K562 (cell line): Measurements from ENCODE around the gene TSC22D1. TPM values are rescaled to one million over a fixed set of nuclear protein-coding genes. Genes with fewer than 3 reads are reported as not detected.

ENCODE experiments used
- ATAC-seq: fragments of 200-7000 bp; cut with Tn5 transposase; 3 replicates; pipeline ENCODE4 v1.9.1; 2020; ENCODE audit warnings: moderate library complexity
- BruUV-seq: library from RNA; stranded (reverse); fragments of 400-500 nt; replicated peaks from 2 replicates; lab custom pipeline; 2021; lab: Mats Ljungman, UMichigan
- CTCF ChIA-PET: fragments of 300-600 bp; formaldehyde crosslinking; extraction: SDS; loops from one replicate; lab custom pipeline; 2021; ENCODE audit warnings: low intra/inter-chr PET ratio; lab: Yijun Ruan, JAX
- POLR2A ChIA-PET: fragments of 300-600, 350-650 bp; sonication (Branson Sonifier 250); formaldehyde crosslinking; extraction: SDS; loops from one replicate; lab custom pipeline; 2021; ENCODE audit warnings: antibody characterized with exemption, inconsistent platforms; lab: Yijun Ruan, JAX
- DNase-seq, 4 experiments: peaks; one replicate each; pipeline versions ENCODE4 v3.0.0 to v3.0.0-alpha.2; 2011 to 2018; ENCODE audit warnings: low spot score in 3 of 4, mixed read lengths in 3 of 4; ENCODE audit errors: extremely low read depth in 1 of 4
- FAIRE-seq: peaks from 2 replicates; lab custom pipeline; 2011; peaks lifted over from hg19 to GRCh38; lab: Jason Lieb, UNC
- H2AFZ ChIP-seq: 2 replicates; pipeline ENCODE4 v1.6.0; 2011; ENCODE audit warnings: low read depth, low read length, control low read depth, inconsistent platforms
- H3K27ac ChIP-seq: fragments of 200-600 bp; 3 replicates; pipeline ENCODE4 v1.8.0; 2011; ENCODE audit warnings: low read depth, mild to moderate bottlenecking, control low read depth, inconsistent platforms, low read length, moderate library complexity, mixed read lengths; ENCODE audit errors: extremely low read depth
- H3K27me3 ChIP-seq, 2 experiments: fragments of 300-600 bp in 1 of 2; 2 replicates in 1 of 2; 3 replicates in 1 of 2; pipeline versions ENCODE4 v1.6.0 to v1.8.0; 2011; ENCODE audit warnings: inconsistent platforms in 2 of 2, low read length in 2 of 2, mild to moderate bottlenecking in 1 of 2, mixed read lengths in 1 of 2, moderate library complexity in 1 of 2; ENCODE audit not compliant: control insufficient read depth in 2 of 2, insufficient read depth in 2 of 2
- H3K36me3 ChIP-seq: fragments of 300-600 bp; 3 replicates; pipeline ENCODE4 v1.8.0; 2011; ENCODE audit warnings: mild to moderate bottlenecking, low read length, inconsistent platforms; ENCODE audit not compliant: control insufficient read depth, insufficient read depth
- H3K4me1 ChIP-seq, 2 experiments: fragments of 200-600 bp in 1 of 2; replicated peaks in 1 of 2; 2 replicates in 1 of 2; 3 replicates in 1 of 2; pipeline versions ENCODE4 v1.5.1 to v1.8.0; 2011; ENCODE audit warnings: inconsistent platforms in 2 of 2, low read length in 2 of 2, mild to moderate bottlenecking in 1 of 2, mixed read lengths in 1 of 2, moderate library complexity in 1 of 2; ENCODE audit not compliant: control insufficient read depth in 2 of 2, insufficient read depth in 2 of 2
- H3K4me2 ChIP-seq: 2 replicates; pipeline ENCODE4 v1.6.1; 2011; ENCODE audit warnings: low read length, control low read depth, inconsistent platforms, mixed read lengths; ENCODE audit not compliant: insufficient read depth
- H3K4me3 ChIP-seq: fragments of 200-600 bp; sonication (generic), shearing (Covaris generic); 2 replicates; pipeline ENCODE4 v1.5.1; 2016; ENCODE audit warnings: control low read depth, inconsistent platforms
- H3K79me2 ChIP-seq: fragments of 200-600 bp; 3 replicates; pipeline ENCODE4 v1.8.0; 2011; ENCODE audit warnings: low read length, inconsistent platforms; ENCODE audit not compliant: control insufficient read depth, insufficient read depth
- H3K9ac ChIP-seq, 2 experiments: 2 replicates each; pipeline versions ENCODE4 v1.6.0 to v1.6.1; 2011; ENCODE audit warnings: low read depth in 2 of 2, low read length in 2 of 2, control low read depth in 1 of 2, inconsistent platforms in 1 of 2, mild to moderate bottlenecking in 1 of 2, mixed read lengths in 1 of 2; ENCODE audit not compliant: insufficient read depth in 1 of 2
- H3K9me1 ChIP-seq: one replicate; pipeline ENCODE4 v1.6.0; 2011; ENCODE audit warnings: inconsistent platforms, mild to moderate bottlenecking, low read length, moderate library complexity; ENCODE audit not compliant: control insufficient read depth, insufficient read depth
- H3K9me3 ChIP-seq: replicated peaks from 2 replicates; pipeline ENCODE4 v1.5.1; 2011; ENCODE audit warnings: low read depth, low read length, inconsistent platforms; ENCODE audit not compliant: control insufficient read depth, insufficient read depth
- H4K20me1 ChIP-seq: replicated peaks from 2 replicates; pipeline ENCODE4 v1.6.1; 2011; ENCODE audit warnings: low read length, inconsistent platforms, mixed read lengths; ENCODE audit not compliant: control insufficient read depth, insufficient read depth
- ATF2 ChIP-seq: sonication (generic); formaldehyde crosslinking; IDR thresholded peaks from 2 replicates; pipeline ENCODE4 v1.8.1; 2022; ENCODE audit warnings: missing genetic modification reagents
- CBFB ChIP-seq: sonication (generic); formaldehyde crosslinking; IDR thresholded peaks from 2 replicates; pipeline ENCODE4 v1.4.0; 2020; ENCODE audit warnings: mild to moderate bottlenecking, missing genetic modification reagents
- CHAMP1 ChIP-seq: fragments of 450-650 bp; IDR thresholded peaks from 2 replicates; pipeline ENCODE4 v1.6.1; 2016; ENCODE audit warnings: mild to moderate bottlenecking
- ELF4 ChIP-seq: fragments of 450-650 bp; formaldehyde crosslinking; IDR thresholded peaks from 2 replicates; pipeline ENCODE4 v1.4.0; 2022; ENCODE audit warnings: missing genetic modification characterization
- MTA2 ChIP-seq: fragments of 450-650 bp; IDR thresholded peaks from 2 replicates; pipeline ENCODE4 v1.6.1; 2016; ENCODE audit warnings: low read depth
- NONO ChIP-seq, 2 experiments: fragments of 200-400 bp in 1 of 2; fragments of 450-650 bp in 1 of 2; formaldehyde crosslinking in 1 of 2; IDR thresholded peaks; 2 replicates each; pipeline ENCODE4 v1.6.1; 2017; ENCODE audit warnings: low read depth in 2 of 2, mild to moderate bottlenecking in 2 of 2, moderate library complexity in 2 of 2, low read length in 1 of 2
- RAD21 ChIP-seq, 2 experiments: fragments of 250-450 bp in 1 of 2; fragments of 450-650 bp in 1 of 2; sonication (Bioruptor Pico) in 1 of 2; formaldehyde crosslinking in 1 of 2; IDR thresholded peaks in 1 of 2; conservative IDR thresholded peaks in 1 of 2; 2 replicates each; pipeline versions ENCODE4 v1.4.0 to v1.8.0; 2020 to 2022; ENCODE audit warnings: mild to moderate bottlenecking in 2 of 2, moderate library complexity in 1 of 2
- SRSF7 ChIP-seq: fragments of 200-400 bp; formaldehyde crosslinking; optimal IDR thresholded peaks from 2 replicates; pipeline ENCODE3; 2017; ENCODE audit warnings: mild to moderate bottlenecking, low read depth, low read length
- ZBTB1 ChIP-seq: sonication (generic); formaldehyde crosslinking; IDR thresholded peaks from 2 replicates; pipeline ENCODE4 v1.8.1; 2023; ENCODE audit warnings: missing genetic modification reagents, low read depth, mild to moderate bottlenecking, borderline replicate concordance
- ZFX ChIP-seq: sonication (generic); formaldehyde crosslinking; IDR thresholded peaks from 2 replicates; pipeline ENCODE4 v1.8.0; 2022; ENCODE audit warnings: mild to moderate bottlenecking, missing genetic modification reagents, moderate library complexity
- ZNF354B ChIP-seq: fragments of 250-450 bp; sonication (Bioruptor Pico); IDR thresholded peaks from 2 replicates; pipeline ENCODE4 v1.4.0; 2020
- WGBS: fragments of 100-300 bp; shearing (Covaris generic); methylation state at CpG from one replicate; pipeline ENCODE4 v1.1.6; 2016; ENCODE audit warnings: low coverage, mixed read lengths; ENCODE audit not compliant: insufficient coverage; ENCODE audit errors: missing lambda C conversion rate; 5-methylcytosine and 5-hydroxymethylcytosine counted together
- in situ Hi-C: fragments of 300-500 bp; cut with MboI; formaldehyde crosslinking; loops from 4 replicates; pipeline ENCODE4 v1.15.0; 2018; ENCODE audit warnings: inconsistent platforms, mixed read lengths
- intact Hi-C: fragments of 100-400 bp; cut with micrococcal nuclease; formaldehyde crosslinking; loops from 2 replicates; pipeline ENCODE4 v1.14.2; 2022
- polyA plus RNA-seq, 8 experiments: library from polyadenylated mRNA; depleted of rRNA in 4 of 8; stranded (reverse) in 5 of 8; unstranded in 3 of 8; fragments of >200 nt; fragmentation: Nextera tagmentation in 2 of 8; fragmentation: Illumina TruSeq in 1 of 8; extraction: Ambion mirVana in 2 of 8; extraction: Trizol in 1 of 8; gene quantifications; 2 replicates each; pipeline versions ENCODE4 v1.2.1 to v1.2.3, GENCODE V29; 2011 to 2014; ENCODE audit warnings: inconsistent platforms in 1 of 8, missing spikeins in 1 of 8
- total RNA-seq, 7 experiments: library from RNA; depleted of rRNA in 6 of 7; stranded (reverse); fragments of >200 nt in 6 of 7; fragmentation: Illumina TruSeq in 2 of 7; extraction: Trizol in 2 of 7; gene quantifications; 2 replicates each; pipeline versions ENCODE4 v1.2.1 to v1.2.3, GENCODE V29; 2011 to 2021; ENCODE audit warnings: low replicate concordance in 1 of 7

Gene TSC22D1
- total and polyA plus RNA-seq, 9 of the 15 experiments (the other 6 are each of a cell fraction or from before 2014, with no cell fraction given) = 2.6 to 19.8 (median 8.4) TPM

GRCh38 chr13:44453881-44454280, 122.2 kb downstream of the TSC22D1 start:
- in situ Hi-C loops = loop anchor here (25.0 kb wide), 1 partner anchor 417 kb away; no protein-coding TSS in a partner anchor
- no peaks in the 10 kb centered on the region; a peak in 1 of 5 replicates for H3K4me1 ChIP-seq
- intact Hi-C loops = no loop called here

More at GRCh38 chr13:44453881-44454280, 122.2 kb downstream of the TSC22D1 start:
- Histone ChIP-seq H3K9me3 (0 out of 2 replicates have a peak, but pooled peaks cover 2% of the 10 kb centered on the region), H3K27ac (no peak overlapping the region), H3K36me3 (no peaks in the 10 kb centered on the region), H3K9ac (no peak overlapping the region), H3K79me2 (no peaks in the 10 kb centered on the region), H3K27me3 (peaks cover 0 to 17% of the 10 kb centered on the region in 2 experiments; a peak in 2 of 5 replicates), H4K20me1 (no peaks in the 10 kb centered on the region), H2AFZ (no peak overlapping the region), H3K4me2 (no peak overlapping the region), H3K4me3 (no peak overlapping the region), H3K9me1 (no peaks in the 10 kb centered on the region)
- FAIRE-seq (no peak), DNase-seq (no peak), ATAC-seq (no peak)
- ChIA-PET POLR2A (no interaction called here), CTCF (no interaction called here)
- 9% methylated on average over 1 of the region's 1 CpG for WGBS
- no TSS peak for BruUV-seq
- TF ChIP-seq SRSF7 = no peak
- no peak for TF ChIP-seq ELF4
- no peak for TF ChIP-seq ZFX (CRISPR knock-in tag)
- no peak for TF ChIP-seq ATF2 (CRISPR knock-in tag)
- no peak for TF ChIP-seq ZBTB1 (CRISPR knock-in tag)
- TF ChIP-seq CBFB (CRISPR knock-in tag) = no peak
- no peak for TF ChIP-seq CHAMP1
- TF ChIP-seq RAD21 (CRISPR knock-in tag; conservative IDR thresholded peaks at IDR 0.05 in 1 of 2, IDR thresholded peaks at IDR 0.05 in 1 of 2) = no peak
- no peak for TF ChIP-seq ZNF354B (CRISPR knock-in tag)
- TF ChIP-seq NONO (IDR thresholded peaks at IDR 0.05; ENCODE audit: low read depth in 2 of 2, low read length in 1 of 2) = no peak
- no peak for TF ChIP-seq MTA2
